Heart left ventricle (tissue), 16 donors: ENCODE data around the gene RCHY1. TPM values are rescaled to one million over a fixed set of nuclear protein-coding genes. Genes with fewer than 3 reads are reported as not detected.

ENCODE experiments used
- ATAC-seq, 4 donors: fragments of 200-7000 bp; cut with Tn5 transposase; one replicate each; pipeline ENCODE4 v1.9.1; 2020 to 2022; ENCODE audit warnings: moderate library complexity in 4 of 4, mild to moderate bottlenecking in 3 of 4, moderate number of reproducible peaks in 1 of 4
- DNase-seq, 5 donors: peaks; one replicate each; pipeline ENCODE4 v3.0.0-alpha.2; 2020
- H3K27ac ChIP-seq, 12 donors: fragments of 200-600 bp; sonication (generic) in 4 of 12; one replicate each; pipeline versions ENCODE4 v1.5.0 to v1.8.0; 2016 to 2022; ENCODE audit warnings: mild to moderate bottlenecking in 2 of 12
- H3K27me3 ChIP-seq, 9 donors: fragments of 200-600 bp; sonication (generic) in 2 of 9; one replicate each; pipeline versions ENCODE4 v1.5.1 to v1.8.0; 2016 to 2022; ENCODE audit warnings: mild to moderate bottlenecking in 3 of 9
- H3K36me3 ChIP-seq, 9 donors: fragments of 200-600 bp; sonication (generic) in 2 of 9; one replicate each; pipeline versions ENCODE4 v1.5.0 to v1.8.0; 2018 to 2022; ENCODE audit warnings: mild to moderate bottlenecking in 2 of 9
- H3K4me1 ChIP-seq, 12 donors: fragments of 200-600 bp; sonication (generic) in 4 of 12; one replicate each; pipeline versions ENCODE4 v1.5.0 to v1.8.0; 2016 to 2022; ENCODE audit warnings: mild to moderate bottlenecking in 3 of 12
- H3K4me3 ChIP-seq, 12 donors: fragments of 200-600 bp; sonication (generic) in 4 of 12; one replicate each; pipeline versions ENCODE4 v1.5.0 to v1.8.0; 2017 to 2022; ENCODE audit warnings: mild to moderate bottlenecking in 9 of 12, moderate library complexity in 4 of 12
- H3K9me3 ChIP-seq, 12 donors: fragments of 200-600 bp; sonication (generic) in 4 of 12; one replicate each; pipeline versions ENCODE4 v1.5.0 to v1.8.0; 2016 to 2022; ENCODE audit warnings: mild to moderate bottlenecking in 1 of 12
- CTCF ChIP-seq, 12 donors: fragments of 200-600 bp; sonication (generic) in 4 of 12; IDR thresholded peaks; one replicate each; pipeline versions ENCODE4 v1.5.0 to v1.8.0; 2018 to 2022; ENCODE audit warnings: antibody characterized with exemption in 12 of 12, mild to moderate bottlenecking in 5 of 12
- POLR2A ChIP-seq, 2 donors: fragments of 450-650 bp; IDR thresholded peaks; one replicate each; pipeline ENCODE4 v1.6.1; 2017; ENCODE audit warnings: antibody characterized with exemption in 2 of 2, mild to moderate bottlenecking in 2 of 2, moderate library complexity in 2 of 2
- WGBS, 4 donors: extraction: QIAGEN DNeasy Blood & Tissue Kit in 2 of 4; methylation state at CpG; one replicate each; pipeline versions ENCODE4 v1.1.5 to v1.1.7; 2013 to 2018; 5-methylcytosine and 5-hydroxymethylcytosine counted together
- intact Hi-C, 10 donors: fragments of 100-400 bp; cut with DNase I; formaldehyde crosslinking; loops; one replicate each; pipeline versions ENCODE4 v1.11.1 to v1.14.2; 2022
- long read RNA-seq, 3 donors: library from polyadenylated mRNA; unstranded; transcript quantifications; one replicate each; pipeline ENCODE4 v2.0.0, GENCODE V29; 2020 to 2021
- polyA plus RNA-seq, 2 donors: library from polyadenylated mRNA; stranded (reverse); fragments of 200-250 nt; gene quantifications; one replicate each; pipeline ENCODE4 v1.2.3, GENCODE V29; 2013
- total RNA-seq, 9 donors: library from RNA; depleted of rRNA in 2 of 9; stranded (reverse); fragments of >200 nt in 2 of 9; fragmentation: NEBNext Ultra II Directional in 3 of 9; extraction: Animal tissue kit (Norgen Biotek cat#: 25700) in 3 of 9; gene quantifications; one replicate each; pipeline versions ENCODE4 v1.1.0 to v1.2.4, GENCODE V29; 2016 to 2023
- donor health status: ischemic (EF 13 %, LVEDD 7.1; RV severe dilation, severe dysfunction).
- donor health status: healthy with polysubstance abuse.
- donor health status: DM: no; HTN: yes; CAD: no.
- donor health status: DM: no; HTN: no; CAD: no.
- donor health status: ischemic (EF 25% LVEDD 6.9; RV normal size, moderate dysfunction).
- donor health status: ischemic (EF 25% LVEDD 5.7; RV mildly dilated, moderate dysfunction).
- donor health status: healthy.
- donor health status: DM: yes; HTN: yes; CAD: no.
- donor health status: ischemic (EF 35%, LVEDD 5.7; RV mildly dilated, moderate dysfunction).
- donor health status: nonischemic (EF 11% LVEDD 7.7; RV severe dilation, severe dysfunction).
- donor health status: DM: yes; HTN: yes; CAD: no.
- donor health status: PGD.
- donor health status: ischemic (EF 29% LVEDD 5.4; RV normal size, mild dysfunction).
- donor health status: nonischemic (EF 23%, LVEDD 6.1; RV moderate dilation, normal function).

The RCHY1 gene
- total RNA-seq (10 to 100 TPM; 24.1 to 54.1 (median 41.9) TPM), polyA plus RNA-seq (10 to 100 TPM; 17.7 to 35.1 TPM)
- long read RNA-seq, donor 1, full-length matches to known transcripts = 73 of 81 reads
- long read RNA-seq, donor 1, partial matches to known transcripts = 1 of 81 reads
- long read RNA-seq, donor 1, other reads (novel, unspliced or antisense) = 7 of 81 reads
- long read RNA-seq, donor 2, full-length matches to known transcripts = 159 of 174 reads
- long read RNA-seq, donor 2, partial matches to known transcripts = 0 of 174 reads
- long read RNA-seq, donor 2, other reads (novel, unspliced or antisense) = 15 of 174 reads
- long read RNA-seq, donor 3, full-length matches to known transcripts = 37 of 41 reads
- long read RNA-seq, donor 3, partial matches to known transcripts = 0 of 41 reads
- long read RNA-seq, donor 3, other reads (novel, unspliced or antisense) = 4 of 41 reads

GRCh38 chr4:75514131-75514948, at the start of gene RCHY1, which contains the start of gene THAP6:
Gene RCHY1 (minus strand): TSS chr4:75514403. CDS start chr4:75514286, 117 bp downstream.
Gene THAP6 (plus strand): TSS chr4:75514473. CDS start chr4:75515453, 980 bp downstream.
- peak within 1 kb of the TSS; percentile 45 to 88 (median 76) for H3K4me3 ChIP-seq
- DNase-seq (peak; percentile 96 to 98 (median 96)), ATAC-seq (peak; percentile 98)
- H3K27ac ChIP-seq = peak within 1 kb of the TSS; percentile 33 to 99 (median 96)
- no peaks in the 10 kb centered on the region for H3K9me3 ChIP-seq
- no peaks in the 10 kb centered on the region for H3K27me3 ChIP-seq
- intact Hi-C loops = loop anchor here in 2 of 10 donors (5.0 to 10.0 kb wide), 4 partner anchors 158 to 582 kb away; partner anchors contain the start of genes G3BP2 (in 2 of the 2) and PARM1 (in 2 of the 2)
- WGBS, 4 donors = 0% methylated on average over 48 to 61 of the region's 61 CpGs
- H3K36me3 ChIP-seq = peaks cover 0 to 33% (median 26%) of the 10 kb centered on the region in 9 donors
- peaks cover 0 to 61% (median 39%) of the 10 kb centered on the region in 12 donors for H3K4me1 ChIP-seq
- TF ChIP-seq CTCF (IDR thresholded peaks at IDR 0.05) = peak in 3 of 12 donors; percentile 7 to 38 (median 18)
- peak in 1 of 2 donors; percentile 83 for TF ChIP-seq POLR2A (IDR thresholded peaks at IDR 0.05)

GRCh38 chr4:75561789-75562188, 47.6 kb upstream of the RCHY1 start:
- no peak for DNase-seq
- WGBS, 4 donors = 58 to 76% (median 71%) methylated on average over 8 of the region's 8 CpGs
- Histone ChIP-seq H3K27me3 (peaks cover 0 to 8% (median 0%) of the 10 kb centered on the region in 9 donors), H3K4me3 (no peak overlapping the region), H3K36me3 (no peaks in the 10 kb centered on the region), H3K27ac (no peak overlapping the region), H3K9me3 (no peaks in the 10 kb centered on the region), H3K4me1 (peaks cover 0 to 25% (median 0%) of the 10 kb centered on the region in 12 donors)
- intact Hi-C loops = no loop called here
- TF ChIP-seq POLR2A (IDR thresholded peaks at IDR 0.05) = no peak
- TF ChIP-seq CTCF (IDR thresholded peaks at IDR 0.05) = no peak
- no peak for ATAC-seq

GRCh38 chr4:75557696-75558095, 43.5 kb upstream of the RCHY1 start:
- H3K4me3 ChIP-seq = no peak overlapping the region
- no peaks in the 10 kb centered on the region for H3K36me3 ChIP-seq
- H3K27me3 ChIP-seq = peaks cover 0 to 13% (median 4%) of the 10 kb centered on the region in 9 donors
- intact Hi-C loops = no loop called here
- TF ChIP-seq CTCF (IDR thresholded peaks at IDR 0.05) = no peak
- no peak for TF ChIP-seq POLR2A (IDR thresholded peaks at IDR 0.05)
- no peak overlapping the region for H3K27ac ChIP-seq
- ATAC-seq = no peak
- WGBS, 4 donors = 81 to 87% (median 86%) methylated on average over 8 of the region's 8 CpGs
- no peak for DNase-seq
- H3K4me1 ChIP-seq = peaks cover 0 to 7% (median 0%) of the 10 kb centered on the region in 12 donors
- no peaks in the 10 kb centered on the region for H3K9me3 ChIP-seq
